Measurements from ENCODE around the gene CRTAP. TPM values are rescaled to one million over a fixed set of nuclear protein-coding genes. Genes with fewer than 3 reads are reported as not detected.

CRTAP gene
- total and polyA plus RNA-seq, 10 donors: 37.9 to 156 (median 96.5) TPM

GRCh38 chr3:33187368-33187634, 73.5 kb downstream of the CRTAP start:
- H3K4me3 ChIP-seq: no peak overlapping the region
- H3K9me3 ChIP-seq: peaks cover 0 to 13% (median 3%) of the 10 kb centered on the region in 8 donors
- H3K4me1 ChIP-seq: no peaks in the 10 kb centered on the region
- H3K27ac ChIP-seq: no peak overlapping the region
- intact Hi-C loops (cut with DNase I; ENCODE audit: low total_unique reads): no loop called here
- no peaks in the 10 kb centered on the region for H3K36me3 ChIP-seq
- H3K27me3 ChIP-seq (replicated peaks in 1 of 7): no peaks in the 10 kb centered on the region
- TF ChIP-seq CTCF (IDR thresholded peaks at IDR 0.05 in 8 of 11, conservative IDR thresholded peaks at IDR 0.05 in 3 of 11) (no peak), POLR2AphosphoS5 (IDR thresholded peaks at IDR 0.05) (no peak), POLR2A (IDR thresholded peaks at IDR 0.05) (no peak)
- WGBS, 5 donors: 84 to 90% (median 87%) methylated on average over 3 of the region's 3 CpGs
- DNase-seq: no peak

GRCh38 chr3:33194303-33194702, 80.5 kb downstream of the CRTAP start:
- Histone ChIP-seq H3K4me3 (no peak overlapping the region), H3K27me3 (replicated peaks in 1 of 7) (no peaks in the 10 kb centered on the region), H3K27ac (no peak overlapping the region), H3K36me3 (no peaks in the 10 kb centered on the region), H3K9me3 (no peaks in the 10 kb centered on the region), H3K4me1 (no peaks in the 10 kb centered on the region)
- intact Hi-C loops (cut with DNase I; ENCODE audit: low total_unique reads): no loop called here
- no peak for DNase-seq
- TF ChIP-seq POLR2AphosphoS5 (IDR thresholded peaks at IDR 0.05) (no peak), CTCF (IDR thresholded peaks at IDR 0.05 in 8 of 11, conservative IDR thresholded peaks at IDR 0.05 in 3 of 11) (no peak), POLR2A (IDR thresholded peaks at IDR 0.05) (no peak)
- WGBS, 5 donors: 61 to 100% (median 72%) methylated on average over 1 of the region's 1 CpG

GRCh38 chr3:33196538-33196937, 82.7 kb downstream of the CRTAP start:
- intact Hi-C loops (cut with DNase I; ENCODE audit: low total_unique reads): no loop called here
- TF ChIP-seq POLR2A (IDR thresholded peaks at IDR 0.05) (no peak), CTCF (IDR thresholded peaks at IDR 0.05 in 8 of 11, conservative IDR thresholded peaks at IDR 0.05 in 3 of 11) (no peak), POLR2AphosphoS5 (IDR thresholded peaks at IDR 0.05) (no peak)
- no peak for DNase-seq
- Histone ChIP-seq H3K36me3 (no peaks in the 10 kb centered on the region), H3K27ac (no peak overlapping the region), H3K27me3 (replicated peaks in 1 of 7) (no peaks in the 10 kb centered on the region), H3K9me3 (no peaks in the 10 kb centered on the region), H3K4me1 (no peaks in the 10 kb centered on the region), H3K4me3 (no peak overlapping the region)
- 80 to 91% (median 90%) methylated on average over 3 of the region's 3 CpGs for WGBS, 5 donors

Small RNA genes lying within 50 kb of the gene (small RNA-seq; reads per million reads assigned to genes)
- gene AC123900.1 (0 reads per million in 4 donors), gene RN7SL296P (0 reads per million in 4 donors), gene SUMO2P10 (0 reads per million in 4 donors)

Other genes with a start within 250 kb of the CRTAP start
- 1 to 10 TPM; 4.3 to 9.4 (median 5.6) TPM for gene CCR4, start 162.4 kb upstream of the CRTAP start, total RNA-seq
- gene CCR4, start 162.4 kb upstream of the CRTAP start, polyA plus RNA-seq: 1 to 10 TPM in 1 of 3 donors, under 1 TPM in 2; 0.28 to 1.4 (median 0.76) TPM
- 10 to 100 TPM; 53.2 to 90.0 (median 71.6) TPM for gene GLB1, start 16.9 kb upstream of the CRTAP start, total RNA-seq
- 10 to 100 TPM; 13.2 to 14.4 (median 13.8) TPM for gene GLB1, start 16.9 kb upstream of the CRTAP start, polyA plus RNA-seq
- gene TMPPE, start 16.9 kb upstream of the CRTAP start, total RNA-seq: 10 to 100 TPM; 12.5 to 23.8 (median 16.5) TPM
- gene TMPPE, start 16.9 kb upstream of the CRTAP start, polyA plus RNA-seq: under 1 TPM; 0.09 to 0.51 (median 0.12) TPM
- 1 to 10 TPM in 5 of 7 donors, under 1 TPM in 2; 0.43 to 4.5 (median 1.6) TPM for gene SUSD5, start 104.8 kb downstream of the CRTAP start, total RNA-seq
- under 1 TPM; 0.33 to 0.83 (median 0.35) TPM for gene SUSD5, start 104.8 kb downstream of the CRTAP start, polyA plus RNA-seq
- 1 to 10 TPM in 6 of 7 donors, under 1 TPM in 1; 0.91 to 2.0 (median 1.3) TPM for gene FBXL2, start 163.4 kb downstream of the CRTAP start, total RNA-seq
- under 1 TPM; 0.20 to 0.48 (median 0.20) TPM for gene FBXL2, start 163.4 kb downstream of the CRTAP start, polyA plus RNA-seq